MCF 10A (cell line): Measurements from ENCODE around the gene CRNN. TPM values are rescaled to one million over a fixed set of nuclear protein-coding genes. Genes with fewer than 3 reads are reported as not detected.

Experiments
- BruUV-seq: library from RNA; stranded (reverse); fragments of 400-500 nt; replicated peaks from 2 replicates; lab custom pipeline; 2021; lab: Mats Ljungman, UMichigan
- CTCF ChIA-PET: fragments of 300-600 bp; sonication (Branson Sonifier 250); formaldehyde crosslinking; extraction: SDS; loops from one replicate; lab custom pipeline; 2021; ENCODE audit warnings: antibody characterized with exemption, inconsistent platforms; lab: Yijun Ruan, JAX
- POLR2A ChIA-PET: fragments of 300-600, 350-650 bp; sonication (Branson Sonifier 250); formaldehyde crosslinking; extraction: SDS; loops from one replicate; lab custom pipeline; 2020; ENCODE audit warnings: antibody characterized with exemption, inconsistent platforms; lab: Yijun Ruan, JAX
- DNase-seq: peaks from one replicate; pipeline ENCODE4 v3.0.0-alpha.2; 2018; ENCODE audit not compliant: unreplicated experiment
- H3K27ac Mint-ChIP-seq: one replicate; pipeline ENCODE4 v1.8.0; 2022; ENCODE audit warnings: mild to moderate bottlenecking, low read depth, mixed read lengths; ENCODE audit not compliant: unreplicated experiment
- H3K27me3 Mint-ChIP-seq: one replicate; pipeline ENCODE4 v1.8.0; 2022; ENCODE audit warnings: mixed read lengths; ENCODE audit not compliant: insufficient read depth, unreplicated experiment
- H3K36me3 Mint-ChIP-seq: one replicate; pipeline ENCODE4 v1.8.0; 2022; ENCODE audit warnings: mild to moderate bottlenecking, moderate library complexity, mixed read lengths; ENCODE audit not compliant: insufficient read depth, unreplicated experiment
- H3K4me1 Mint-ChIP-seq: one replicate; pipeline ENCODE4 v1.8.0; 2022; ENCODE audit warnings: mixed read lengths; ENCODE audit not compliant: insufficient read depth, unreplicated experiment
- H3K4me3 Mint-ChIP-seq: one replicate; pipeline ENCODE4 v1.8.0; 2022; ENCODE audit warnings: mild to moderate bottlenecking, moderate library complexity, mixed read lengths; ENCODE audit not compliant: unreplicated experiment
- H3K9me3 Mint-ChIP-seq: one replicate; pipeline ENCODE4 v1.8.0; 2022; ENCODE audit warnings: mixed read lengths; ENCODE audit not compliant: unreplicated experiment
- CTCF ChIP-seq: fragments of 200-600 bp; IDR thresholded peaks from one replicate; pipeline ENCODE4 v1.8.0; 2022; ENCODE audit warnings: antibody characterized with exemption, mild to moderate bottlenecking; ENCODE audit not compliant: unreplicated experiment
- intact Hi-C: fragments of 100-400 bp; cut with micrococcal nuclease; formaldehyde crosslinking; loops from 2 replicates; pipeline ENCODE4 v1.14.1; 2022
- total RNA-seq: library from RNA; stranded (reverse); gene quantifications from 2 replicates; pipeline ENCODE4 v1.2.3, GENCODE V29; 2022

The CRNN gene
- total RNA-seq, 1 experiment from 2014 or later, result not detected

- no peak for TF ChIP-seq CTCF
- Mint-ChIP-seq H3K4me3 (no peak overlapping the region), H3K4me1 (peaks cover 17% of the 10 kb centered on the region), H3K27me3 (no peaks in the 10 kb centered on the region), H3K27ac (no peak overlapping the region), H3K36me3 (peaks cover 6% of the 10 kb centered on the region), H3K9me3 (peaks cover 5% of the 10 kb centered on the region)
- intact Hi-C loops, result no loop called here
- DNase-seq, result peak; percentile 53
- ChIA-PET POLR2A (interaction anchor here (0.7 to 1.7 kb wide), 5 partner anchors 10 to 89 kb away, joined by 3 to 5 read pairs (median 3); no protein-coding TSS in a partner anchor), CTCF (interaction anchor here (0.7 to 2.8 kb wide), 15 partner anchors 9 to 384 kb away, joined by 3 to 23 read pairs (median 3); partner anchors contain the start of gene CRNN)
- no TSS peak for BruUV-seq
Observed at GRCh38 chr1:152436593-152437496, 22.8 kb upstream of the CRNN start.

- Mint-ChIP-seq H3K36me3 (no peaks in the 10 kb centered on the region), H3K27ac (no peak overlapping the region), H3K9me3 (peaks cover 7% of the 10 kb centered on the region), H3K4me1 (peaks cover 6% of the 10 kb centered on the region), H3K4me3 (no peak overlapping the region), H3K27me3 (peaks cover 13% of the 10 kb centered on the region)
- no TSS peak for BruUV-seq
- TF ChIP-seq CTCF, result no peak
- intact Hi-C loops, result no loop called here
- ChIA-PET POLR2A (interaction anchor here (1.1 to 2.1 kb wide), 6 partner anchors 9 to 791 kb away, joined by 3 to 7 read pairs (median 4); no protein-coding TSS in a partner anchor), CTCF (interaction anchor here (0.5 to 3.2 kb wide), 11 partner anchors 9 to 374 kb away, joined by 3 to 25 read pairs (median 4); no protein-coding TSS in a partner anchor)
- DNase-seq, result no peak
Observed at GRCh38 chr1:152427458-152427857, 13.4 kb upstream of the CRNN start.

- POLR2A ChIA-PET, result interaction anchor here (1.1 to 2.1 kb wide), 6 partner anchors 10 to 791 kb away, joined by 3 to 7 read pairs (median 4); no protein-coding TSS in a partner anchor
- no peak for TF ChIP-seq CTCF
- Mint-ChIP-seq H3K27ac (no peak overlapping the region), H3K36me3 (no peaks in the 10 kb centered on the region), H3K27me3 (peaks cover 13% of the 10 kb centered on the region), H3K9me3 (peaks cover 7% of the 10 kb centered on the region), H3K4me1 (peaks cover 6% of the 10 kb centered on the region), H3K4me3 (no peak overlapping the region)
- no TSS peak for BruUV-seq
- DNase-seq, result peak; percentile 25
- intact Hi-C loops, result no loop called here
- CTCF ChIA-PET, result interaction anchor here (0.5 to 3.2 kb wide), 14 partner anchors 10 to 428 kb away, joined by 3 to 25 read pairs (median 4); partner anchors contain the start of gene CRNN
Observed at GRCh38 chr1:152426731-152427130, 12.7 kb upstream of the CRNN start.

- CTCF ChIA-PET, result interaction anchor here (0.6 to 3.9 kb wide), 5 partner anchors 16 to 56 kb away, joined by 3 to 17 read pairs (median 5); no protein-coding TSS in a partner anchor
- intact Hi-C loops, result no loop called here
- no peak for DNase-seq
- peaks cover 7% of the 10 kb centered on the region for H3K9me3 Mint-ChIP-seq
- H3K27me3 Mint-ChIP-seq, result peaks cover 57% of the 10 kb centered on the region
- BruUV-seq, result no TSS peak
- no peak overlapping the region for H3K4me3 Mint-ChIP-seq
- POLR2A ChIA-PET, result no interaction called here
- H3K36me3 Mint-ChIP-seq, result no peaks in the 10 kb centered on the region
- no peak for TF ChIP-seq CTCF
- H3K4me1 Mint-ChIP-seq, result no peaks in the 10 kb centered on the region
- H3K27ac Mint-ChIP-seq, result no peak overlapping the region
Observed at GRCh38 chr1:152419917-152420316, 5.9 kb upstream of the CRNN start.
